WTC11 (cell line): ENCODE data around the gene PTPN7. TPM values are rescaled to one million over a fixed set of nuclear protein-coding genes. Genes with fewer than 3 reads are reported as not detected.

Experiments
- ATAC-seq: fragments of 200-7000 bp; cut with Tn5 transposase; 2 replicates; pipeline ENCODE4 v1.10.0; 2021; ENCODE audit warnings: mild to moderate bottlenecking, moderate library complexity
- CTCF ChIA-PET: fragments of 300-600 bp; sonication (Branson Sonifier 250); formaldehyde crosslinking; loops from one replicate; lab custom pipeline; 2021; ENCODE audit warnings: antibody characterized with exemption; lab: Charles Lee
- POLR2A ChIA-PET: fragments of 350-600 bp; sonication (Branson Sonifier 250); formaldehyde crosslinking; loops from one replicate; lab custom pipeline; 2021; ENCODE audit warnings: antibody characterized with exemption; lab: Charles Lee
- DNase-seq: peaks from one replicate; pipeline ENCODE4 v3.0.0; 2021; ENCODE audit warnings: low spot score
- H3K27ac Mint-ChIP-seq: 2 replicates; pipeline ENCODE4 v1.8.0; 2021; ENCODE audit warnings: mixed read lengths
- H3K27me3 Mint-ChIP-seq: 2 replicates; pipeline ENCODE4 v1.8.0; 2021; ENCODE audit warnings: low read depth, mild to moderate bottlenecking, moderate library complexity, mixed read lengths
- H3K36me3 Mint-ChIP-seq: 2 replicates; pipeline ENCODE4 v1.8.0; 2021; ENCODE audit warnings: mixed read lengths
- H3K4me1 Mint-ChIP-seq: 2 replicates; pipeline ENCODE4 v1.8.0; 2022; ENCODE audit warnings: mixed read lengths
- H3K4me3 Mint-ChIP-seq: 2 replicates; pipeline ENCODE4 v1.8.0; 2021; ENCODE audit warnings: mild to moderate bottlenecking, moderate library complexity, mixed read lengths
- H3K9me3 Mint-ChIP-seq: 2 replicates; pipeline ENCODE4 v1.8.0; 2021; ENCODE audit warnings: mixed read lengths
- AFF4 ChIP-seq: sonication (generic); formaldehyde crosslinking; IDR thresholded peaks from 2 replicates; pipeline ENCODE4 v1.8.1; 2023; ENCODE audit warnings: mild to moderate bottlenecking, missing genetic modification reagents, borderline replicate concordance
- AR ChIP-seq: fragments of 250-450 bp; sonication (Bioruptor Pico); IDR thresholded peaks from 2 replicates; pipeline ENCODE4 v1.9.0; 2021; ENCODE audit warnings: mild to moderate bottlenecking
- ATF2 ChIP-seq: sonication (generic); formaldehyde crosslinking; IDR thresholded peaks from 2 replicates; pipeline ENCODE4 v1.8.1; 2022; ENCODE audit warnings: low read depth, missing genetic modification reagents, borderline replicate concordance
- CDX4 ChIP-seq: fragments of 250-450 bp; sonication (Bioruptor Pico); IDR thresholded peaks from 2 replicates; pipeline ENCODE4 v1.9.0; 2021; ENCODE audit warnings: moderate library complexity, mild to moderate bottlenecking, inconsistent platforms, borderline replicate concordance
- ESRRA ChIP-seq: sonication (generic); formaldehyde crosslinking; IDR thresholded peaks from 2 replicates; pipeline ENCODE4 v1.8.1; 2022; ENCODE audit warnings: mild to moderate bottlenecking, missing genetic modification reagents, borderline replicate concordance
- FOXP4 ChIP-seq: sonication (generic); formaldehyde crosslinking; IDR thresholded peaks from 2 replicates; pipeline ENCODE4 v1.8.0; 2022; ENCODE audit warnings: mild to moderate bottlenecking, missing genetic modification reagents
- HMGA2 ChIP-seq: fragments of 250-450 bp; sonication (Bioruptor Pico); IDR thresholded peaks from 2 replicates; pipeline ENCODE4 v1.4.0; 2021; ENCODE audit warnings: mild to moderate bottlenecking, moderate library complexity
- KAT7 ChIP-seq: sonication (generic); formaldehyde crosslinking; IDR thresholded peaks from 2 replicates; pipeline ENCODE4 v1.8.1; 2023; ENCODE audit warnings: missing genetic modification reagents, mild to moderate bottlenecking, borderline replicate concordance
- MAX ChIP-seq: sonication (generic); formaldehyde crosslinking; IDR thresholded peaks from 2 replicates; pipeline ENCODE4 v1.8.0; 2022; ENCODE audit warnings: mild to moderate bottlenecking, missing genetic modification reagents
- MYBL2 ChIP-seq: sonication (generic); formaldehyde crosslinking; IDR thresholded peaks from 2 replicates; pipeline ENCODE4 v1.8.1; 2023; ENCODE audit warnings: mild to moderate bottlenecking, moderate library complexity, missing genetic modification reagents
- NFE2L1 ChIP-seq: sonication (generic); formaldehyde crosslinking; IDR thresholded peaks from 2 replicates; pipeline ENCODE4 v1.8.1; 2023; ENCODE audit warnings: missing genetic modification reagents
- OVOL2 ChIP-seq: fragments of 250-450 bp; sonication (Bioruptor Pico); IDR thresholded peaks from 2 replicates; pipeline ENCODE4 v1.9.0; 2021; ENCODE audit warnings: mild to moderate bottlenecking, borderline replicate concordance
- SMAD3 ChIP-seq: sonication (generic); formaldehyde crosslinking; IDR thresholded peaks from 2 replicates; pipeline ENCODE4 v1.8.0; 2022; ENCODE audit warnings: missing genetic modification reagents, mild to moderate bottlenecking, borderline replicate concordance
- ZNF232 ChIP-seq: sonication (generic); formaldehyde crosslinking; IDR thresholded peaks from 2 replicates; pipeline ENCODE4 v1.8.0; 2022; ENCODE audit warnings: mild to moderate bottlenecking, missing genetic modification reagents
- ZNF396 ChIP-seq: fragments of 250-450 bp; sonication (Bioruptor Pico); IDR thresholded peaks from 2 replicates; pipeline ENCODE4 v1.8.0; 2021; ENCODE audit warnings: mild to moderate bottlenecking, moderate library complexity, borderline replicate concordance
- total RNA-seq: library from RNA; stranded (reverse); gene quantifications from 3 replicates; pipeline ENCODE4 v1.2.3, GENCODE V29; 2021

Gene PTPN7
- total RNA-seq, 1 experiment from 2014 or later: 0.98 TPM

GRCh38 chr1:202130816-202131522, 29.4 kb downstream of the PTPN7 start:
- no peaks in the 10 kb centered on the region for H3K27me3 Mint-ChIP-seq
- H3K9me3 Mint-ChIP-seq: no peaks in the 10 kb centered on the region
- no peak for ATAC-seq
- POLR2A ChIA-PET: no interaction called here
- H3K4me1 Mint-ChIP-seq: peaks cover 11% of the 10 kb centered on the region
- no peak for DNase-seq
- CTCF ChIA-PET: interaction anchor here (1.1 to 6.5 kb wide), 5 partner anchors 7 to 235 kb away, joined by 3 to 76 read pairs (median 5); partner anchors contain the start of genes ELF3 and GPR37L1
- no peak overlapping the region for H3K4me3 Mint-ChIP-seq
- H3K27ac Mint-ChIP-seq: no peak overlapping the region
- TF ChIP-seq ZNF232 (CRISPR knock-in tag): no peak
- no peak for TF ChIP-seq FOXP4
- TF ChIP-seq SMAD3 (CRISPR knock-in tag): no peak
- TF ChIP-seq HMGA2 (CRISPR knock-in tag): no peak
- TF ChIP-seq ATF2 (CRISPR knock-in tag): no peak
- no peak for TF ChIP-seq AFF4 (CRISPR knock-in tag)
- no peak for TF ChIP-seq AR (CRISPR knock-in tag)
- TF ChIP-seq MAX (CRISPR knock-in tag): no peak
- TF ChIP-seq NFE2L1 (CRISPR knock-in tag): no peak
- TF ChIP-seq KAT7: no peak
- TF ChIP-seq ZNF396 (CRISPR knock-in tag): no peak
- no peak for TF ChIP-seq ESRRA
- no peak for TF ChIP-seq OVOL2
- no peak for TF ChIP-seq MYBL2 (CRISPR knock-in tag)
- no peak for TF ChIP-seq CDX4 (CRISPR knock-in tag)
- TF ChIP-seq, all 79 proteins: peak for 0
- peaks cover 6% of the 10 kb centered on the region for H3K36me3 Mint-ChIP-seq
